Caki2 (cell line): ENCODE data around the gene ERC2. TPM values are rescaled to one million over a fixed set of nuclear protein-coding genes. Genes with fewer than 3 reads are reported as not detected.
"Not testable (repeated sequence)": the region's sequence is repeated elsewhere in the genome, so short reads cannot be mapped to it uniquely, and the experiment has no call there.

Source experiments
- DNase-seq: peaks from one replicate; pipeline ENCODE4 v3.0.0-alpha.2; 2015; ENCODE audit warnings: low read depth
- in situ Hi-C: cut with HindIII; loops from 2 replicates; pipeline ENCODE4 v1.10.0; 2016; ENCODE audit warnings: low sequenced_read_pairs, low pct_unique_long_range_greater_than_20kb, mixed read lengths
- total RNA-seq: library from RNA; depleted of rRNA; stranded (reverse); fragments of >200 nt; shearing (Covaris generic); gene quantifications from 2 replicates; pipeline ENCODE4 v1.2.3, GENCODE V29; 2014; ENCODE audit warnings: low replicate concordance

Gene ERC2
- total RNA-seq, 1 experiment from 2014 or later, result not detected

- DNase-seq, result no peak
- in situ Hi-C loops, result no loop called here
Measured at GRCh38 chr3:56291953-56292352, 176.3 kb downstream of the ERC2 start.

DNA sequence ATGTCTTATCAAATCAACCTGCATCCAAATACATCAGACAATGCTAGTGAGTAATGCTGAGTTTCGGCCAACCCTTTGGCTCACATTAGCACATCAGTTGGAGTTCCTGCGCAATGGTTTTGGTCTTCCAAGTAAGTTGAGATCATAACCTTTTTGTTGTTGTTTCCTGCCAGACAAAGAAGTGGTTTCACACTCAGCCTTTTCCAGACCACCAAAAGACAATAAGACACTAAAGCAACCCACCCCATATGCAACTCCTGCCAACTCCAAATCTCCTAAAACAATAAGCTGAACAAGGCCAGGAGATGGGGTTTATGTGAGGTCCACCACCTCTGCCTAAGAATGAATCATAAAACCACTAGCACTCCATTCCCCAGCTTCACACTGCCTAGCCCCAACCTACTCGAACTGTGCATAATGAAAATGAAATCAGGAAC is 177.0 kb downstream of the ERC2 start:
- no peak for DNase-seq

DNA sequence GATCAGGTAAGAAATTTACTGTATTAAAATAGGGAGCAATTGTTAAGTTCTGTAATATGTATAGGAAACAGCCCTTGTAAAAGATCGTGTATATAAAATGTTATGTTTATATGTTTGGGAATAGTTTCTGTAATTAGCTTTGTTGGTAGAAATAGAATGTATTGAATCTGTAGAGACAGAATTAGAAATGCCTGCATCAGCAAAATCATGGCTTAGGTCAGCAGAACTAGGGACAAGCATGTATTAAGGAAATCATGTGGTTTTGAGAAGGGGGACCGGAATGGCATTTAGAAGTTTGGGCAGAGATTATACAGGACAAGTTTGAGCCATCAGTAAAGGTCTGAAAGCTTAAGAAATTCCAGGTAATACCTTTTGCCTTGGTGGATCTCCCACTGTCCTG is 177.9 kb downstream of the ERC2 start:
- no peak for DNase-seq
- in situ Hi-C loops, result no loop called here

More for the DNA sequence above, 177.0 kb downstream of the ERC2 start:
- in situ Hi-C loops, result no loop called here

- in situ Hi-C loops, result no loop called here
- DNase-seq, result no peak
Measured at GRCh38 chr3:56288258-56288657, 180.0 kb downstream of the ERC2 start.

- no peak for DNase-seq
- in situ Hi-C loops, result no loop called here
Measured at GRCh38 chr3:56282341-56282740, 185.9 kb downstream of the ERC2 start.

GRCh38 chr3:56277236-56277635 is 191.0 kb downstream of the ERC2 start:
- no peak for DNase-seq
- in situ Hi-C loops, result no loop called here

- no peak for DNase-seq
- in situ Hi-C loops, result no loop called here
Measured at GRCh38 chr3:56275120-56275519, 193.1 kb downstream of the ERC2 start.

DNA sequence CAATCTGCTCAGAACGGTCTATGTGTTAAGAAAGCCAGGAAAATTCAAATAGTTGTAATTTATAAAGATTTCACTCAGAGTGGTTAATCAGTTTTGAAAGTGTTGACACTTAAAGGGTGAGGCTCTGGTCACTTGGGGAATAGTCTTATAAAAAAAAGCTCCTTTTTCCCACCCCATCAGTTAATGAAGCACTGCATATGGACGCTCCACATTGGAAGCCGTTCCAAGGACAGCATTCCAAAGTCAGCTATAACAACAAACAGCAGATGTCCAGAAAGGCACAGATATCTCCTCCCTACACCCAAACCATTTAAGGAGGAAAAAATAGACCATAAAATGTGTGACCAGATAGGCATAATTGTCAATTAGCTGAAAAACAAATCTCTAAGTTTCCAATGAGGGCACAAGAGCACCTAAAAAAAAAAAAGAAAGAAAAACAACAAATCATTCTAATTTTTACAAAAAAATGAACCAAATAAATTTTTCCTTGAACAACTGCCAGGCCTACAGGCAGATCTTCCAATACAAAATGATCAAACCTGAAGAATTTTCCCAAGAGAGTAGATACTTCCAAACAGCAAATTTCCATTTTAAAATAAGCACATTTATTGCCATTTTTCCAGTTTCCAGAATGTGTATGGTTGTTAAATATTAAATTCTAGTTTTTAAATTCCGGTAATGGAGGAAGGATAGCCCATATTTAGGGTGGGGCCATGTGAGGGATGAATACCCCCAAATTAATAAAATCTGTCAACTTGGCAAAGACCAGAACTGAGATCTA is 198.3 kb downstream of the ERC2 start:
- in situ Hi-C loops, result no loop called here
- no peak for DNase-seq

DNA sequence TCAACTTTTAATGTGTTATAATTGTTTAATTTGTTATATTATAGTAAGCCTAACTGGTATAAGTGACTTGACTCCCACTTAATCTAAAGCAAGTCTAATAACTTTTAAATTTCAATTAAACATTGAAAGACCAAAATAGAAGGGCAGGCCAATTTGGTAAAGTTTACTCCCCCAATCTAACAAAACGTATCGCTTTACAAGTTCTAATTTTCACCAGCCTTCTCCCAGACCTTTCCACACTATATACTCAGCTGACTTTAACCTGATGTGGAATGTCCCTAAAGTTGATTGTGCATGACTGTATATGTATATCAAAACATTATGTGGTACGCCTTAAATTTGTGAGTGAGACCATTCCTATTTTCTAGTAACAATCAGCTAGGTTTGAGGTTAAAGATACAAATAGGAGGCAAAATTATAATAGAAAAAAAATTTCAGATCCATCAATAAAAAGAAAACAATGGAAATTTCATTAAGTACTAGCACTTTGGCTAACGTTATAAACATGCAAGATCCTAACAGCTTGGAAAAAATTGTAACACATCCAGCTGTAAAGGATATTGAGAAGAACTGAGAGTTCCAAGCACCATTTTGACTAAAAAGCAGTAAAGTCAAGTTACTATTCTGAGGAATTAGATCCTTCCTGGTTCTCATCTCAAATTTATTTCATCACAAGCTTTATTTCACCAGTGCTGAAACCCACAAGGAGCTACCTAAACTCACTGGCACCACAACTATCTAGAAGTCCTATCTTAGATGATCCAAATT is 199.5 kb downstream of the ERC2 start:
- DNase-seq, result no peak
- in situ Hi-C loops, result no loop called here

DNA sequence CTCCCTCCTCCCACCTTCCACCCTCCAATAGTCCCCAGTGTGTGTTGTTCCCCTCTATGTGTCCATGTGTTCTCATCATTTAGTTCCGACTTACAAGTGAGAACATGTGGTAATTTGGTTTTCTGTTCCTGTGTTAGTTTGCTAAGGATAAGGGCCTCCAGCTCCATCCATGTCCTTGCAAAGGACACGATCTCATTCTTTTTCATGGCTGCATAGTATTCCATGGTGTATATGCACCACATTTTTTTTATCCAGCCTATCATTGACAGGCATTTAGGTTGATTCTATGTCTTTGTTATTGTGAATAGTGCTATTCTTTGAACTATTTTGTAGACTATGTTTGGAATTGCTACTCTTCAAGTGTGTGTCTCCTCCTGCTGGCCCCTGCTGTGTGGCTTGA is 206.4 kb downstream of the ERC2 start:
- in situ Hi-C loops, DNase-seq: not testable (repeated sequence)

- in situ Hi-C loops, result no loop called here
- no peak for DNase-seq
Measured at GRCh38 chr3:56260262-56260661, 208.0 kb downstream of the ERC2 start.

GRCh38 chr3:56257826-56258225 is 210.4 kb downstream of the ERC2 start:
- in situ Hi-C loops, result no loop called here

GRCh38 chr3:56254835-56255234 is 213.4 kb downstream of the ERC2 start:
- no peak for DNase-seq
- in situ Hi-C loops, result no loop called here

More at GRCh38 chr3:56257826-56258225, 210.4 kb downstream of the ERC2 start:
- no peak for DNase-seq

DNA sequence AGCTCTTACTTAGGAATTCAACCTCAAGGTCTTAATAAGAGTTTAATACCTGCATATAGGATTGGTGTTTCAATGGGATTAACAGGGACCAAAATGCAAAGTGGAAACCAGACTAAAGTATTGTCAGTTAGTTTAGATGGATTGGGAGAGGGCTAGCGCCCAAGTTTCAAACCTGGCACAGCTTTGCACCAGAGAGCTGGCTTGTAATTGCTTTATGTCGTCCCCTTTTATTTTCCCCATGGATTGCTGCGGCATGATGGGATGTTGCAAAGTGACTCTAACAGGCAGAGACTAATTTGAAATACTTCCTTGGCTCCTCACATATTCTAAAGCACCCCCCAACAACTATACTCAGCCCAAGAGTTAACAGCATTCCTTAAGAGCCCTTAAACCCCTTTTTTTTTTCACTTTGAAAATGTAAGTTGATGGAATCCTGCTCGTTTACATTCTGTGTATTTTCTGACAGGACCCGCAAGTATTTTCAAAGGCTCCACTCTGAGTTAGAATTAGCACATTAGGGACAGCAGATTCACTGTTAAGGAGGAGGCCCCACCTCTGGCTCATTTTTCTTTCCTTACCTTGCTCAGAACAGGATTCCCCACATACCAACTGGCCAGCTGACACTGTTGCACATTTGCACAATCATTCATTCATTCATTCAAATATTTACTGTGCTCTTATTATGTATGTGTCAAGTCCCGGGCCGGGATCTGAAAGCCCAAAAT is 214.2 kb downstream of the ERC2 start:
- in situ Hi-C loops, result no loop called here

GRCh38 chr3:56251343-56251945 is 216.8 kb downstream of the ERC2 start:
- peak; percentile 41 for DNase-seq
- in situ Hi-C loops, result no loop called here

More for the DNA sequence above, 214.2 kb downstream of the ERC2 start:
- DNase-seq, result no peak

DNA sequence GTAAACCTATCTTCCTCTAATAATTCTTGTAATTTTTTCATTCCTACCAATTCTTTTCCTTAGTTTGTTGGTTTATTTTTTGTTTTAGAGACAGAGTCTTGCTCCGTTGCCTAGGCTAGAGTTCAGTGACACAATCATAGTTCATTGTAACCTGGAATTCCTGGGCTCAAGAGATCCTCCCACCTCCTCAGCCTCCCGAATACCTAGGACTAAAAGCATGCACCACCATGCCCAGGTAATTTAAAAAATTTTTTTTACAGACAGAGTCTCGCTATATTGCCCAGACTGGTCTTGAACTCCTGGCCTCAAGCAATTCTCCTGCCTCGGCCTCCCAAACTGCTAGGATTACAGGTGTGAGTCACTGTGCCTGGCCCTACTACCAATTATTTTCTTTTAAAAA is 220.2 kb downstream of the ERC2 start:
- DNase-seq, result no peak
- in situ Hi-C loops, result no loop called here

DNA sequence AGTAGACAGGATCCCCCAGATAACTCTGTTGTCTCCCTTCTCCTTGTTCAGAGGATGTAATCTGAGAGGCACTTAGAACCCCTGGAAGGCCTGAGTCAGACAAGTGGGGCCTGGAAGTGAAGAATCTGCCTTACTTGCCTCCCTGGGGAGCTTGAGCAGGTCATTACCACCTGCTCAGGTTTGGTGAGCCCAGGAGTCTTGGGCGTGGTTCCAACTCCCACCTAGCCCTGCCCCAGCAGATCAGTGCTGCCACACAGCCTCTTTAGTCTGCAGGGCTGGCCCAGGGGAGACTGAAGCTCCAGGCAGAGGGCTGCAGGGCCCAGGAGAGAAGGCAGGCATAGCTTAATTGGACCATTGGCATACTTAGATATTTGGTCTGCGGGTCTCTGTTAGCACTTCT is 230.0 kb downstream of the ERC2 start:
- in situ Hi-C loops, result no loop called here
- DNase-seq, result no peak

GRCh38 chr3:56233742-56234141 is 234.5 kb downstream of the ERC2 start:
- in situ Hi-C loops, result no loop called here
- DNase-seq, result no peak
